ENCODE measurements around the gene RAB44. TPM values are rescaled to one million over a fixed set of nuclear protein-coding genes. Genes with fewer than 3 reads are reported as not detected.

The RAB44 gene
- total and polyA plus RNA-seq, 2 of the 4 experiments (the other 2 are of a cell fraction), result 0.03 TPM; not detected in 1

GRCh38 chr6:36779227-36779626 is 81.6 kb downstream of the RAB44 start:
- Histone ChIP-seq H4K20me1 (ENCODE audit: insufficient read depth, low read length) (no peaks in the 10 kb centered on the region), H3K4me2 (ENCODE audit: low read depth, low read length) (no peak overlapping the region), H3K27ac (ENCODE audit: insufficient read depth, low read length) (no peak overlapping the region), H3K14ac (replicated peaks; ENCODE audit: low read depth, low read length) (no peak overlapping the region), H4K5ac (ENCODE audit: low read depth, low read length) (no peak overlapping the region), H3K27me3 (ENCODE audit: control insufficient read depth, insufficient read depth, low read length) (peaks cover 47% of the 10 kb centered on the region), H3K4ac (ENCODE audit: low read depth, low read length) (no peak overlapping the region), H4K8ac (ENCODE audit: low read depth in 2 of 2, low read length in 2 of 2) (no peak overlapping the region), H2BK15ac (ENCODE audit: low read depth, low read length) (no peak overlapping the region), H3K9ac (ENCODE audit: low read depth, low read length) (no peak overlapping the region), H4K91ac (ENCODE audit: insufficient read depth, low read depth, low read length) (no peak overlapping the region), H3K56ac (ENCODE audit: extremely low read depth, insufficient read depth, low read length) (no peak overlapping the region), H2BK120ac (ENCODE audit: low read depth, low read length) (no peak overlapping the region), H2BK20ac (ENCODE audit: low read depth, low read length) (no peak overlapping the region), H2BK5ac (ENCODE audit: low read depth, low read length, poor library complexity, severe bottlenecking) (no peak overlapping the region), H3K23ac (ENCODE audit: low read depth, low read length) (no peak overlapping the region), H3K18ac (ENCODE audit: low read depth, low read length) (no peak overlapping the region), H3K36me3 (ENCODE audit: control insufficient read depth, insufficient read depth, low read length) (no peaks in the 10 kb centered on the region), H2AK5ac (ENCODE audit: low read depth, low read length) (no peak overlapping the region), H3K79me1 (ENCODE audit: low read depth in 1 of 2, low read length in 2 of 2) (no peaks in the 10 kb centered on the region), H3K9me1 (ENCODE audit: insufficient read depth, low read length) (peaks cover 2% of the 10 kb centered on the region), H3K9me3 (ENCODE audit: control insufficient read depth, insufficient read depth, low read length) (no peaks in the 10 kb centered on the region), H2AFZ (replicated peaks; ENCODE audit: low read length, poor library complexity) (no peak overlapping the region), H3K4me1 (ENCODE audit: control insufficient read depth, insufficient read depth, low read length) (no peaks in the 10 kb centered on the region), H2AK9ac (replicated peaks; ENCODE audit: low read depth, low read length, poor library complexity) (no peak overlapping the region), H3K4me3 (ENCODE audit: insufficient read depth, low read depth, low read length) (no peak overlapping the region)
- POLR2A ChIA-PET (ENCODE audit: unreplicated experiment), result no interaction called here
- no TSS peak for BruUV-seq (replicated peaks)
- ATAC-seq (ENCODE audit: low read depth), result no peak
- CTCF ChIA-PET, result no interaction called here
- TF ChIP-seq RFX5 (IDR thresholded peaks at IDR 0.05; ENCODE audit: low read depth, low read length) (no peak), CEBPB (IDR thresholded peaks at IDR 0.05; ENCODE audit: low read depth, low read length) (no peak), MXI1 (IDR thresholded peaks at IDR 0.05; ENCODE audit: borderline replicate concordance, low read depth, low read length) (no peak), POLR2A (IDR thresholded peaks at IDR 0.05; ENCODE audit: low read depth, low read length) (no peak), FOS (IDR thresholded peaks at IDR 0.05; ENCODE audit: low read depth, low read length) (no peak), RCOR1 (IDR thresholded peaks at IDR 0.05; ENCODE audit: insufficient replicate concordance, low read length) (no peak), CHD1 (IDR thresholded peaks at IDR 0.05; ENCODE audit: low read depth, low read length) (no peak), MAFK (IDR thresholded peaks at IDR 0.05; ENCODE audit: low read depth, low read length) (no peak), BHLHE40 (IDR thresholded peaks at IDR 0.05; ENCODE audit: low read depth, low read length) (no peak), SMC3 (IDR thresholded peaks at IDR 0.05; ENCODE audit: low read depth, low read length) (no peak), RAD21 (IDR thresholded peaks at IDR 0.05; ENCODE audit: low read length) (no peak), MAZ (IDR thresholded peaks at IDR 0.05; ENCODE audit: borderline replicate concordance, low read depth, low read length) (no peak), NFE2L2 (IDR thresholded peaks at IDR 0.05; ENCODE audit: low read depth, low read length) (no peak), ELK1 (IDR thresholded peaks at IDR 0.05; ENCODE audit: borderline replicate concordance, low read depth, low read length) (no peak)
- TF ChIP-seq, protein P1, sequence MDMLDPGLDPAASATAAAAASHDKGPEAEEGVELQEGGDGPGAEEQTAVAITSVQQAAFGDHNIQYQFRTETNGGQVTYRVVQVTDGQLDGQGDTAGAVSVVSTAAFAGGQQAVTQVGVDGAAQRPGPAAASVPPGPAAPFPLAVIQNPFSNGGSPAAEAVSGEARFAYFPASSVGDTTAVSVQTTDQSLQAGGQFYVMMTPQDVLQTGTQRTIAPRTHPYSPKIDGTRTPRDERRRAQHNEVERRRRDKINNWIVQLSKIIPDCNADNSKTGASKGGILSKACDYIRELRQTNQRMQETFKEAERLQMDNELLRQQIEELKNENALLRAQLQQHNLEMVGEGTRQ (IDR thresholded peaks at IDR 0.05; ENCODE audit: low read depth, low read length), result no peak
- TF ChIP-seq, protein P2, sequence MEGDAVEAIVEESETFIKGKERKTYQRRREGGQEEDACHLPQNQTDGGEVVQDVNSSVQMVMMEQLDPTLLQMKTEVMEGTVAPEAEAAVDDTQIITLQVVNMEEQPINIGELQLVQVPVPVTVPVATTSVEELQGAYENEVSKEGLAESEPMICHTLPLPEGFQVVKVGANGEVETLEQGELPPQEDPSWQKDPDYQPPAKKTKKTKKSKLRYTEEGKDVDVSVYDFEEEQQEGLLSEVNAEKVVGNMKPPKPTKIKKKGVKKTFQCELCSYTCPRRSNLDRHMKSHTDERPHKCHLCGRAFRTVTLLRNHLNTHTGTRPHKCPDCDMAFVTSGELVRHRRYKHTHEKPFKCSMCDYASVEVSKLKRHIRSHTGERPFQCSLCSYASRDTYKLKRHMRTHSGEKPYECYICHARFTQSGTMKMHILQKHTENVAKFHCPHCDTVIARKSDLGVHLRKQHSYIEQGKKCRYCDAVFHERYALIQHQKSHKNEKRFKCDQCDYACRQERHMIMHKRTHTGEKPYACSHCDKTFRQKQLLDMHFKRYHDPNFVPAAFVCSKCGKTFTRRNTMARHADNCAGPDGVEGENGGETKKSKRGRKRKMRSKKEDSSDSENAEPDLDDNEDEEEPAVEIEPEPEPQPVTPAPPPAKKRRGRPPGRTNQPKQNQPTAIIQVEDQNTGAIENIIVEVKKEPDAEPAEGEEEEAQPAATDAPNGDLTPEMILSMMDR (conservative IDR thresholded peaks at IDR 0.05; ENCODE audit: low read depth, low read length), result no peak
- in situ Hi-C loops (cut with MboI; ENCODE audit: low sequenced_read_pairs) (no loop called here), dilution Hi-C loops (cut with HindIII; ENCODE audit: low sequenced_read_pairs, unreplicated experiment) (no loop called here), intact Hi-C loops (cut with micrococcal nuclease) (no loop called here)
- no CpG with 5 or more reads among the region's 5 CpGs for WGBS, 2 experiments (ENCODE audit: extremely low coverage in 2 of 2, insufficient read length in 1 of 2)
- DNase-seq, result no peak

All from IMR-90 (cell line).